GM12892 (cell line): ENCODE measurements around the gene TRAPPC4.

Experiments
- POLR2A ChIP-seq: IDR thresholded peaks from 2 replicates; pipeline ENCODE4 v1.6.1; 2011; ENCODE audit warnings: low read depth, low read length, control low read depth
- POLR2AphosphoS5 ChIP-seq: IDR thresholded peaks from 2 replicates; pipeline ENCODE4 v1.6.1; 2011; ENCODE audit warnings: low read depth, low read length, control low read depth
- TAF1 ChIP-seq: IDR thresholded peaks from 2 replicates; pipeline ENCODE4 v1.6.1; 2011; ENCODE audit warnings: low read depth, mild to moderate bottlenecking, control low read depth, low read length, borderline replicate concordance

DNA sequence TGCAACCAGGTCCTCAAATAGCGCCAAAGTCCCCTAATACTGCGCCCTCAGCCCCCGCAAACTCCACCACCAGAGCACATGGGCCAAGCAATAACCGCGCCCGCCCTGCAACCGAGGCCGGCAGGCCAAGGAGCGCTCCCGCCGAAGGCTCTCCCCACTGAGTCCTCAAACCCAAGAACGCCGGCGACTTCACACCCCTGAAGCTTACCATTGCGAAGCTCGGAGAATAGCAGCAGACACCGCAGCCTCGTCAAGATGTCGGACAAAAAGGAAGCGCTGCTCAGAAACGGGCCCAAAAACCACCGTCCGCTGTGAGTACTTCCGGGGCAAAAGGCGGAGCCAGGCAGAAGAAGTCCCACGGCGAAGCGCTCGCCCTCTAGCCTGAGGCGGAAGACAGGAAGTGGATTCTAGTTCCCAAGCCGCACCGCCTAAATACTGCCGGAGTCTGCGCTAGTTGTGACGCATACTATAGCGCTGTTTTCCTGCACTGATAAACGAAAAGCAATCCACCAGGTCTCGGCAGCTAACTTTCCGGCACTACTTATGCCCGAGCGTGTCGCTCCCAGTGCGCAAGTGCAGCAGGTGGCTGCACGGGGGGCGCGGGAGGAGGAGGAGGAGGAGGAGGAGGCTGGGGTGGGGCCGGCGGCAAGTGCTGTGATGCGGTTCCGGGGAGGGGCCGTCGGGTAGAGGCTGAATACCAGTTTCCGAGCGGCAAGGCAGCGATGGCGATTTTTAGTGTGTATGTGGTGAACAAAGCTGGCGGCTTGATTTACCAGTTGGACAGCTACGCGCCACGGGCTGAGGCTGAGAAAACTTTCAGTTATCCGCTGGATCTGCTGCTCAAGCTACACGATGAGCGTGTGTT lies at the start of gene TRAPPC4, which contains the start of gene RPS25:
- peak; percentile 96 for TF ChIP-seq POLR2AphosphoS5
- TF ChIP-seq TAF1, result peak; percentile 89
- peak; percentile 95 for TF ChIP-seq POLR2A
